ENCODE data around the gene TSPAN17. TPM values are rescaled to one million over a fixed set of nuclear protein-coding genes. Genes with fewer than 3 reads are reported as not detected.

TSPAN17 gene
- total RNA-seq, 2 donors from 2014 or later, result 17.6 to 38.1 TPM

DNA sequence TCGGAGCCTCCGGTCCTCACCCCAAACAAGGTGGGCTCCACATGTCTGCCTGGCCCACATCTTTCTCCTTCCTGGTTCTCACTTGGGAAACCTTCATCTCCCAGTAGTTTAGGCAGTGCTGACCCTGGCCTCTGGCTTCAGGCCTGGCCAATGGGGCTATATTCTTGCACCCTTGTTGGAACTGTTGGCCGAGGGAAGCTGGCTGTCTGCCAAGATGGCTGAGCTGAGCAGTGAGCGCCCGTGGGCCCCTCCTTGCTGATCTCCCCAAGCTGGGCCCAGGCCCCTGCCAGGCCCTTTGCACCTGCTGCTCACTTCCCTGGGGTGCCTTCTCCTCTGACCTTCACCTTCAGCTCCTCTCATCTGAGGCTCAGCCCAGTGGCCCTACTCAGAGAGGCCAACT lies 31.3 kb downstream of the TSPAN17 start:
- H3K27me3 ChIP-seq (replicated peaks; ENCODE audit: insufficient read depth), result peaks cover 12% of the 10 kb centered on the region
- 72% methylated on average over 5 of the region's 5 CpGs for WGBS
- DNase-seq (ENCODE audit: low spot score), result no peak
- H3K4me3 ChIP-seq, result no peak overlapping the region
- intact Hi-C loops (cut with DNase I), result no loop called here
- H3K9me3 ChIP-seq, result no peaks in the 10 kb centered on the region
- TF ChIP-seq POLR2A (IDR thresholded peaks at IDR 0.05) (no peak), POLR2AphosphoS5 (IDR thresholded peaks at IDR 0.05) (no peak)
- TF ChIP-seq, protein P1, sequence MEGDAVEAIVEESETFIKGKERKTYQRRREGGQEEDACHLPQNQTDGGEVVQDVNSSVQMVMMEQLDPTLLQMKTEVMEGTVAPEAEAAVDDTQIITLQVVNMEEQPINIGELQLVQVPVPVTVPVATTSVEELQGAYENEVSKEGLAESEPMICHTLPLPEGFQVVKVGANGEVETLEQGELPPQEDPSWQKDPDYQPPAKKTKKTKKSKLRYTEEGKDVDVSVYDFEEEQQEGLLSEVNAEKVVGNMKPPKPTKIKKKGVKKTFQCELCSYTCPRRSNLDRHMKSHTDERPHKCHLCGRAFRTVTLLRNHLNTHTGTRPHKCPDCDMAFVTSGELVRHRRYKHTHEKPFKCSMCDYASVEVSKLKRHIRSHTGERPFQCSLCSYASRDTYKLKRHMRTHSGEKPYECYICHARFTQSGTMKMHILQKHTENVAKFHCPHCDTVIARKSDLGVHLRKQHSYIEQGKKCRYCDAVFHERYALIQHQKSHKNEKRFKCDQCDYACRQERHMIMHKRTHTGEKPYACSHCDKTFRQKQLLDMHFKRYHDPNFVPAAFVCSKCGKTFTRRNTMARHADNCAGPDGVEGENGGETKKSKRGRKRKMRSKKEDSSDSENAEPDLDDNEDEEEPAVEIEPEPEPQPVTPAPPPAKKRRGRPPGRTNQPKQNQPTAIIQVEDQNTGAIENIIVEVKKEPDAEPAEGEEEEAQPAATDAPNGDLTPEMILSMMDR (IDR thresholded peaks at IDR 0.05), result no peak
- H3K27ac ChIP-seq, result no peak overlapping the region
- no peaks in the 10 kb centered on the region for H3K36me3 ChIP-seq
- no peaks in the 10 kb centered on the region for H3K4me1 ChIP-seq (replicated peaks)

DNA sequence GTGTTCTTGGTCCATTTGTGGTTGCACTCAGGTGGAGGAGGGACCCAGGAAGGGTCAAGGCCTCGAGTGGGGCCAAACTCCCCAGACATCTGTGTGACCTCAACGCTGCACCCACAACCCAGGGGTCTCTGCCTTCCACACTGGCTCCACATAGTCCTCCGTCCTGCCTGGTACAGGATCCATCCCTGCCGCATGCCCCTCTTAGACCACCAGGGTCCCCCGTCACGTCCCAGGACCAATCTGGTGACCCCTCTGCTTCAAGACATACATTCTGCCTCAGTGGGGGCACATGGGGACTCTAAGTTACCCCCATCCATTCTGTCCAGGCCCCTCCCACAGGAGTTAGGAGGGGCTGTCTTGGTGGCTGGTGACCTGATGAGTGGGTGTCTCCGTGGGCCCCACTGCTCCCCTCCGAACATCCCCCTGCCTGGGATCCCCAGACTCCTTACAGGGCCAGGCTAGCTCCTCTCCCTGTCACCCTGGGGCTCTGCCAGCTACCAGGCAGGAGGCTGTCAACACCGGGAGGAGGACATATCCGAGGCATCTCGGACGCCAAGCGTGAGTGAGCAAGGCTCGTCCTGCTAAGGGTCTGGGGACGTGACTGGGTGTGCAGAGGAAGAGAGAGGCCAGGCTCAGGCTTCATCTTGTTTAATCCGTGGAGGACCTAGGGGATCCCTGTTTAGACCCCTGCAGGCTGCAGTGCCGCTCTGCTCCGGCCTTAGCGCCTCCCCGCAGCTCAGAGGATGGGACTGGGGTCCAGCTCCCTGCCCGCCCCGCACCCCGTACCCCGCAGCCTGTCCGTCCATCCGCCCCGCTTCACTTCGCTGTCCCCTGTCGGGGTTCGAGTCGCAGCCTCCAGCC lies 32.3 kb downstream of the TSPAN17 start:
- no peaks in the 10 kb centered on the region for H3K9me3 ChIP-seq
- no peak overlapping the region for H3K27ac ChIP-seq
- H3K27me3 ChIP-seq (replicated peaks; ENCODE audit: insufficient read depth), result peaks cover 12% of the 10 kb centered on the region
- TF ChIP-seq, protein P1 (IDR thresholded peaks at IDR 0.05), result no peak
- TF ChIP-seq POLR2AphosphoS5 (IDR thresholded peaks at IDR 0.05) (no peak), POLR2A (IDR thresholded peaks at IDR 0.05) (no peak)
- H3K4me1 ChIP-seq (replicated peaks), result no peaks in the 10 kb centered on the region
- 30% methylated on average over 26 of the region's 31 CpGs for WGBS
- H3K36me3 ChIP-seq, result no peaks in the 10 kb centered on the region
- intact Hi-C loops (cut with DNase I), result no loop called here
- H3K4me3 ChIP-seq, result no peak overlapping the region
- DNase-seq (ENCODE audit: low spot score), result no peak

DNA sequence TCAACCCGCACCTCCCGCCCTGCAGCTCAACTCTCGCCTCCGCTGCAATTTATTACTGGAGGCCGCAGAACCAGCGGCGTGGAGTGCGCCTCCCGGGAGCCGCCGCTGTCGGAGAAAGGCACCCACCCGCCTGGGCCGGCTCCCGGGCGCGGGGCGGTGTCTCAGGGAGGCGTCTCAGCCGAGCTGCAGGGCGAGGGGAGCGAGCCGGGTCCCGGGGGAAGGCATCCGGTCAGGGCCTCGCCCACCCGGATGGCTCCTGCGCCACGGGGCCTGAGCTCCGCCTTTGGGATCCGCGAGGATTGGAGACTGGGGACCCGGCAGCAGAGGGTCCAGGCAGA lies 32.9 kb downstream of the TSPAN17 start:
- no peaks in the 10 kb centered on the region for H3K36me3 ChIP-seq
- TF ChIP-seq POLR2AphosphoS5 (IDR thresholded peaks at IDR 0.05), result no peak
- TF ChIP-seq, protein P1 (IDR thresholded peaks at IDR 0.05), result no peak
- no peak for TF ChIP-seq POLR2A (IDR thresholded peaks at IDR 0.05)
- DNase-seq (ENCODE audit: low spot score), result no peak
- intact Hi-C loops (cut with DNase I), result no loop called here
- no peaks in the 10 kb centered on the region for H3K4me1 ChIP-seq (replicated peaks)
- 9% methylated on average over 26 of the region's 33 CpGs for WGBS
- H3K9me3 ChIP-seq, result no peaks in the 10 kb centered on the region
- peaks cover 12% of the 10 kb centered on the region for H3K27me3 ChIP-seq (replicated peaks; ENCODE audit: insufficient read depth)
- no peak overlapping the region for H3K4me3 ChIP-seq
- H3K27ac ChIP-seq, result no peak overlapping the region

DNA sequence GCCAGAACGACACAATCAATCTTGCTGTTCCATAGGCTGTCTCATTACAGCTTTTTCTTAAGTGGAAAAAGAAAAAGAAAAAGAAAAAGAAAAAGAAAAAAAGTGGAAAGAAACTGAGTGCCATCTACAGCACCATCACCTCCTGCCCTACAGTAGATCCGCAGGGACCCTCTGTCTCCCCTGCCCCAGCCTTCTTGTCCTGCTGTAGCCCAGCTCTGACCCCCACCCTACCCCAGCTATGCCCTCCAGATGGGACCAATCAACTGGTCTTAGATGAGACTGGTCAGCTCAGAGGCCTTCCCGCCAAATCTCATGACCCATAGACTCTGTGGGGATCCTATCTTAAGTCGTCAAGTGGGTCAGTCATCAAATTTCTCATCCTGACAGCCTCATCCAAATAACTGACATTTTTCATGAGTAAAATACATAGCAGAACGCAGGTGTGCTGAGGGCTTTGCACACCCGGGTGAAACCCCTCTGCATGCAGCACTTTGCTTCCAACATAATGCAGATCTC lies 34.8 kb downstream of the TSPAN17 start:
- no peak for TF ChIP-seq POLR2AphosphoS5 (IDR thresholded peaks at IDR 0.05)
- TF ChIP-seq POLR2A (IDR thresholded peaks at IDR 0.05), result no peak
- TF ChIP-seq, protein P1 (IDR thresholded peaks at IDR 0.05), result no peak
- no peak for DNase-seq (ENCODE audit: low spot score)
- Histone ChIP-seq H3K9me3 (no peaks in the 10 kb centered on the region), H3K27ac (no peak overlapping the region), H3K4me3 (no peak overlapping the region), H3K4me1 (replicated peaks) (no peaks in the 10 kb centered on the region), H3K36me3 (no peaks in the 10 kb centered on the region), H3K27me3 (replicated peaks; ENCODE audit: insufficient read depth) (peaks cover 10% of the 10 kb centered on the region)
- WGBS, result 84% methylated on average over 6 of the region's 6 CpGs
- intact Hi-C loops (cut with DNase I), result no loop called here

DNA sequence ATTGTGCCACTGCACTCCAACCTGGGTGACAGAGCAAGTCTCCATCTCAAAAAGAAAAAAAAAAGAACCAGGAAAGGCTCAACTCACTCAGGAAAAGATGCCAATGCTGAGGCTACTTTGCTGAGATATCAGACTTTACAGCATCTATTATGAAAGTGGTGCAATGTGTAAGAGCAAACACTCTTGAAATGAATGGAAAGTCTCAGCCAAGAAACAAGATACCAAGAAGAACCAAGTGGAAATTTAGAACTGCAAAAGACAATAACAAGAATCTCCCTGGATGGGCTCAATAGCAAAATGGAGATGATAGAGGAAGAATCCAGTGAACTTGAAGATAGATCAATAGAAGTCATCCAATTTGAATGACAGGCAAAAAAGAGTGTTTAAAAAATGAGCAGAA lies 37.7 kb downstream of the TSPAN17 start:
- H3K27ac ChIP-seq, result no peak overlapping the region
- intact Hi-C loops (cut with DNase I), result no loop called here
- H3K4me3 ChIP-seq, result no peak overlapping the region
- no peak for DNase-seq (ENCODE audit: low spot score)
- H3K27me3 ChIP-seq (replicated peaks; ENCODE audit: insufficient read depth), result peaks cover under 1% of the 10 kb centered on the region
- TF ChIP-seq POLR2A (IDR thresholded peaks at IDR 0.05) (no peak), POLR2AphosphoS5 (IDR thresholded peaks at IDR 0.05) (no peak)
- TF ChIP-seq, protein P1 (IDR thresholded peaks at IDR 0.05), result no peak
- H3K9me3 ChIP-seq, result no peaks in the 10 kb centered on the region
- H3K4me1 ChIP-seq (replicated peaks), result no peaks in the 10 kb centered on the region
- H3K36me3 ChIP-seq, result no peaks in the 10 kb centered on the region
